Right atrium auricular region (tissue), 2 donors: Measurements from ENCODE around the gene COL23A1. TPM values are rescaled to one million over a fixed set of nuclear protein-coding genes. Genes with fewer than 3 reads are reported as not detected.

Source experiments
- DNase-seq: peaks from one replicate; pipeline ENCODE4 v3.0.0-alpha.2; 2019; ENCODE audit warnings: low spot score
- H3K27ac ChIP-seq, 2 donors: fragments of 200-600 bp; sonication (generic); 1 replicate in 1 of 2; 2 replicates in 1 of 2; pipeline ENCODE4 v1.5.1; 2016 to 2019
- H3K27me3 ChIP-seq, 2 donors: fragments of 200-600 bp; sonication (generic); one replicate each; pipeline versions ENCODE4 v1.5.1 to v1.6.0; 2017 to 2019
- H3K36me3 ChIP-seq: fragments of 200-600 bp; sonication (generic); one replicate; pipeline ENCODE4 v1.5.1; 2016
- H3K4me1 ChIP-seq, 2 donors: fragments of 200-600 bp; sonication (generic); one replicate each; pipeline versions ENCODE4 v1.5.1 to v1.6.0; 2017 to 2019
- H3K4me3 ChIP-seq, 2 donors: fragments of 200-600 bp; sonication (generic); 1 replicate in 1 of 2; 2 replicates in 1 of 2; pipeline ENCODE4 v1.5.1; 2017 to 2019; ENCODE audit warnings: mild to moderate bottlenecking in 1 of 2, moderate library complexity in 1 of 2
- H3K9me3 ChIP-seq, 2 donors: fragments of 200-600 bp; sonication (generic); one replicate each; pipeline ENCODE4 v1.5.1; 2019
- CTCF ChIP-seq, 2 donors: fragments of 200-600 bp; sonication (generic); IDR thresholded peaks; one replicate each; pipeline ENCODE4 v1.5.1; 2019; ENCODE audit warnings: antibody characterized with exemption in 2 of 2
- total RNA-seq, 2 donors: library from RNA; depleted of rRNA; stranded (reverse); fragments of >200 nt; gene quantifications; one replicate each; pipeline ENCODE4 v1.1.0, GENCODE V29; 2016

The COL23A1 gene
- total RNA-seq, 2 donors from 2014 or later, result 5.7 to 6.8 TPM

- TF ChIP-seq CTCF (IDR thresholded peaks at IDR 0.05), result no peak
Observed at GRCh38 chr5:178557416-178557815, 32.8 kb downstream of the COL23A1 start.

GRCh38 chr5:178555771-178556211 lies 34.4 kb downstream of the COL23A1 start:
- Histone ChIP-seq H3K27ac (no peak overlapping the region), H3K27me3 (no peaks in the 10 kb centered on the region), H3K9me3 (no peaks in the 10 kb centered on the region), H3K4me1 (no peaks in the 10 kb centered on the region), H3K4me3 (no peak overlapping the region), H3K36me3 (no peaks in the 10 kb centered on the region)
- TF ChIP-seq CTCF (IDR thresholded peaks at IDR 0.05), result no peak
- no peak for DNase-seq

More at GRCh38 chr5:178557416-178557815, 32.8 kb downstream of the COL23A1 start:
- H3K4me1 ChIP-seq, result no peaks in the 10 kb centered on the region
- no peak overlapping the region for H3K27ac ChIP-seq
- H3K9me3 ChIP-seq, result no peaks in the 10 kb centered on the region
- H3K4me3 ChIP-seq, result no peak overlapping the region
- DNase-seq, result no peak
- no peaks in the 10 kb centered on the region for H3K36me3 ChIP-seq
- no peaks in the 10 kb centered on the region for H3K27me3 ChIP-seq

GRCh38 chr5:178555005-178555404 lies 35.2 kb downstream of the COL23A1 start:
- H3K36me3 ChIP-seq, result no peaks in the 10 kb centered on the region
- no peaks in the 10 kb centered on the region for H3K9me3 ChIP-seq
- TF ChIP-seq CTCF (IDR thresholded peaks at IDR 0.05), result no peak
- no peak for DNase-seq
- no peak overlapping the region for H3K27ac ChIP-seq
- H3K4me1 ChIP-seq, result no peaks in the 10 kb centered on the region
- no peak overlapping the region for H3K4me3 ChIP-seq
- H3K27me3 ChIP-seq, result no peaks in the 10 kb centered on the region

GRCh38 chr5:178554311-178554710 lies 35.9 kb downstream of the COL23A1 start:
- DNase-seq, result no peak
- H3K27ac ChIP-seq, result no peak overlapping the region

GRCh38 chr5:178553517-178553916 lies 36.7 kb downstream of the COL23A1 start:
- H3K4me1 ChIP-seq, result no peaks in the 10 kb centered on the region
- no peaks in the 10 kb centered on the region for H3K9me3 ChIP-seq
- no peak overlapping the region for H3K4me3 ChIP-seq
- H3K27ac ChIP-seq, result no peak overlapping the region
- DNase-seq, result no peak
- no peaks in the 10 kb centered on the region for H3K36me3 ChIP-seq
- no peak for TF ChIP-seq CTCF (IDR thresholded peaks at IDR 0.05)
- H3K27me3 ChIP-seq, result no peaks in the 10 kb centered on the region

More at GRCh38 chr5:178554311-178554710, 35.9 kb downstream of the COL23A1 start:
- Histone ChIP-seq H3K4me1 (no peaks in the 10 kb centered on the region), H3K36me3 (no peaks in the 10 kb centered on the region), H3K9me3 (no peaks in the 10 kb centered on the region), H3K4me3 (no peak overlapping the region), H3K27me3 (no peaks in the 10 kb centered on the region)
- TF ChIP-seq CTCF (IDR thresholded peaks at IDR 0.05), result no peak

- H3K36me3 ChIP-seq, result no peaks in the 10 kb centered on the region
- peaks cover 0 to 7% of the 10 kb centered on the region in 2 donors for H3K4me1 ChIP-seq
- no peak for DNase-seq
- H3K4me3 ChIP-seq, result no peak overlapping the region
- no peaks in the 10 kb centered on the region for H3K9me3 ChIP-seq
- H3K27ac ChIP-seq, result no peak overlapping the region
- no peaks in the 10 kb centered on the region for H3K27me3 ChIP-seq
- TF ChIP-seq CTCF (IDR thresholded peaks at IDR 0.05), result no peak
Observed at GRCh38 chr5:178551468-178551867, 38.7 kb downstream of the COL23A1 start.
